HG03520 (cell line): Measurements from ENCODE around the gene DLGAP1.

Source experiments
- ATAC-seq: cut with Tn5 transposase; IDR thresholded peaks from one replicate; pipeline ENCODE4 v1.9.1; 2021; ENCODE audit warnings: mild to moderate bottlenecking, moderate library complexity; ENCODE audit not compliant: unreplicated experiment

DLGAP1 gene

DNA sequence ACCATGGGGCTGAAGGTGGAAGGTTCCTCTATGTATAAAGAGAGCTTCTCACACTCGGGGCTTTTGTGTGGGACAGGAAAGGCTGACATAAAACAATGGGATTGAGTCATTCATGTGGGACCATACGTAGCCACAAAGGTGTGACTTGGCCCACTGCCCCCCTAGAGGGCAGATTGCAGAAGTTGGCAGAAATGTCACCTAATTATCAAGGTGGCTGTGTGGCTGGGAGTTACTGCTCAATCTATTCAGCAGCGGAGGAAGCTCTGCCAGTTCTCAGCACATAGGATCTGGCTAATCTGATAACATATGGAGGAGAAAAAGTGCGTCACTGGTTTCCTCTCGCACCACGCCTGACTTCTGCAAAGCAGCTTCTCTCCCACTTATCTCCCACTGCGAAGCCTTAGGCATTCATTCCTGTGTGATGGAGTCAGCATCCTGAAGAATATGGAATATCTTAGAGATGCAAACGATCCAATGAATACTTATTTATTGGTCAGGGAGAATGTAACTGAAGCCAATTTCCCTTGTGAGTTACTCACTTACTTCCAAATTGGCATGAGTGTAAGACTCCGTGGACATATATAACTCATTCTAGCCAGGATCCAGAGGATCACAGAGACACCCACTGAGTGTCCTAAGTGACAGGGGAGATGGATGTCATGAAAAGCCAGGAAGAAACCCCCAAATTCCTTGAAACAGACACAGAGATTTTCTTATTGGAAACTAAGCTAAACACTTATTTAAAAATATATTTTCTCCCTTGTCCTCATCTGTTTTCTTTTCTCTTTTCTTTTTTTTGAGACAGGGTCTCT is 660.4 kb downstream of the DLGAP1 start:
- ATAC-seq: no peak

DNA sequence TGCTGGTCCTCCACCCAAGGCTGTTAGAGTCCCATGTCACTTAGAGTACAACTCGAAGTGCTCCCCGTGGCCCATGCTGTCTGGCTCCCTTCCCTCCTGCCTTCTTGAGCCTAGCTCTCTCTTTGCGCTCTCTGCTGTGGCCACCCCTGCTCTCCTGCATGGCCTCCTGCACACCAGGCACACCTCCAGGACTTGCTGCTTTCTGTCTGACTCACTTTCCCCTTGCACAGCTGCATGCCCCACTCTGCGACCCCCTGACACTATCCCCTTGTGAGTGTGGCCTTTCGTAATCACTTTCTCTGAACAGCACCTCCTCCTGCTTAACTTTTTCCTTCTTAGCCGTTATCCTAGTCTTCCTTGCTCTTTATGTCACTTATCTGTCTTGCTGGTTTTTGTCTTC is 661.6 kb downstream of the DLGAP1 start:
- no peak for ATAC-seq

- no peak for ATAC-seq
These were observed 662.0 kb downstream of the DLGAP1 start for GRCh38 chr18:3793111-3793510.

- ATAC-seq: no peak
These were observed 662.4 kb downstream of the DLGAP1 start for GRCh38 chr18:3792711-3793110.

DNA sequence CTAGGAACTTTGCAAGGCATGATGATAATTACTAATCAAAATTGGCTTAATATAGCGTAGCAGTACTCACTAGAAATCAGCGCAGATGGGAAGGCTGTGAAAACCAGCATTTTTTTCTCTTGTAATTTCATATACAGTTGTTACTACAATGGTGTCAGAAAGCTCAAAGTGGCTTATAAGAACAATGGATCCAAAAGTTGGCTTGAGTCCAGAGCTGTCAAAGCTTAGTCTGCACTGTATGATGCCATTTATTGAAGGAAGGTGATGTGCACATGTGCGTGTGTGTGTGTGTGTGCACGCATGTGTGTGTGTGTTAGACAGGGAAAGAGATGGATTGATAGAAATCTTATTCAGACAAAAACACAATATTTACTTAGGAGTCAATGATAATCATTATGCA is 663.9 kb downstream of the DLGAP1 start:
- no peak for ATAC-seq

DNA sequence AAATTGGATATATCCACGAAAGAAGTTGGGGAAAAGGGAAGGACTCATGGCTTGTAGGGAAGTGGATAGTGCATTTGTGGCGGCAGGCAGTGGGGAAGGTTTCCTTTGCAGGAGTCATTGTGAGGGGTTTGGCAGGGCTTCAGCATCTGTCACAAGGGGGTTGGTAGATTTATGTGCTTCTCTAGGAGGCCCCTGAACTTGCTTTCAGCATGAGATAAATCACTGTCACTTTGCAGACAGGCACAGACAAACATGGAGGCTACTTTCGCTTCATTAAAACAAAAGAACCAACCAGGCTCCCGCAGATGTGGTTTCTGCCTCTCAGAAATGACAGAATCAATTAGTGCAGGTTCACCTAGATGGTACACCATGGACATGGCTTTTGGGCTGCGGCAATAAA is 664.4 kb downstream of the DLGAP1 start:
- ATAC-seq: no peak

- ATAC-seq: no peak
These were observed 665.6 kb downstream of the DLGAP1 start for GRCh38 chr18:3789525-3789924.

GRCh38 chr18:3784949-3785348 is 670.2 kb downstream of the DLGAP1 start:
- ATAC-seq: no peak

DNA sequence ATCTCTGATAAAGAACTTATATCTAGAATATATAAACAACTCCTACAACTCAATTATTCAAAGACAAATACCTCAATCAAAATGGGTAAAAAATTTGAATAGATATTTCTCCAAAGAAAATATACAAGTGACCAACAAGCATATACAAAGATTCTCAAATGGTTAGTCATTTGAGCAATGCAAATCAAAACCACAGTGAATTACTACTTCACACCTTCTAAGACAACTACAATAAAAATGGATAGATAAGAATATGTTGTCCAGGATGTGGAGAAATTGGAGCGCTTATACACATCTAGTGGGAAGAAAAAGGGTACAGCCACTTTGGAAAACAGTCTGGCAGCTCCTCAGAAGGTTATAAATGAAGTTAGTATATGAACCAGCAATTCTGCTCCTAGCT is 672.2 kb downstream of the DLGAP1 start:
- ATAC-seq: no peak

DNA sequence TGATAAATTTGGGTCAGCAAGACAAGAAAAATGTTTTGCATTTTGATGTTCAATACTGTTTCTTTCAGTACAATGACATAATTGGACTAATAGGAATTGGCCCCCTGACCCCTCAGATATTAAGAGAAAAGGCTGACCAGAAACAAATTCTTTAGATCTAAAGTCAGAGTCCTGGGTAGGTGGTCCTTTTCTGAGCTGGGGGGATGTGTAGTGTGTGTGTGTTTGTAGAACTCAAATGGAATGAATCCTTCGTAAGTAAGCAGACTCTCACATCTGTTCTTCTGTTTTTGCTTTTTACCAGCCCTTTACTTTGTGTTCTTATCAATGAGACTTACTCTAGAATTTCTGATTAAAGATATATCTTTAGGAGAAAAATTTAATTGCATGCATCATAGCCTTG is 677.4 kb downstream of the DLGAP1 start:
- no peak for ATAC-seq

GRCh38 chr18:3777122-3777521 is 678.0 kb downstream of the DLGAP1 start:
- ATAC-seq: no peak

- ATAC-seq: no peak
These were observed 679.1 kb downstream of the DLGAP1 start for GRCh38 chr18:3775996-3776395.

- no peak for ATAC-seq
These were observed 681.8 kb downstream of the DLGAP1 start for GRCh38 chr18:3773303-3773702.

DNA sequence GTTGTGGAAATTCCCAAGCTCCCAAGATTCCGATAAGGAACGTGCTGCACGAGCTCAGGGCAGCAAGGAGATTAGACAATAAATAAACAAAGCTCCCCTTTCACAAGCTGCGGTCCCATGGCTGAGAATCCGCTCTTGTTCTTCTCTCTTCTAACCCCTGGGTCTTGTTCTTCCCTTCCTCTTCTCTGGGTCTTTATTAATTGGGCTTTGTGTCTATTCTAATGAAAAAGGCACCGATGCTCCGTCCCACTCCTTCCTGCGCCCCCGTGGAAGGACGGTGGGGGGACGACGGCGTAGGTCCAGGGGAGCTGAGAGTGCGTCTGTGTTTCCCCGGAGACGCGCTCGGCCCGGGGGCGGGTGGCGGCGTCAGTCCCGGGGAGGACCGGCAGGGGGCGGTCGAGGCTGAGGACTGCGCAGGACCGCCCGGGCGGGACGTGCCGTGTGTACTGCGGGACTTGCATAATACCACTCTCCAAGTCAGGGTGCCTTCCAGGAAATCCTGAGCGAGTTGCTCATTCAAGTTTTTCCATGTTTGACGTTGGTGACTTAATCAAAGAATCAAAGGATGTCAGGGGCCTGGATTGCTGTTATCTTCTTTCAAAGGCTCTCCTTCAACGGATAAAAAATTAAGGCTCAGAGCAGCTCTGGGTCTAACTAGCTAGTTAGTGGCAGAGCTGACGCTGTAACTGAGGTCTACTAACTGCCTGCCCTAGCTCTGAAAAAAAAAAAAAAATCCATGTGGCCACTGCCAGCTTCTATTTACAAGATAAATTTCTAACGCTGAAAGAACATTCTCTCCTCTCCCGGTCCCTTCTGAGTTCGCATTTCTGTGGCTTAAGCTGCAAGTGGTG is 683.8 kb downstream of the DLGAP1 start:
- peak; percentile 98 for ATAC-seq

DNA sequence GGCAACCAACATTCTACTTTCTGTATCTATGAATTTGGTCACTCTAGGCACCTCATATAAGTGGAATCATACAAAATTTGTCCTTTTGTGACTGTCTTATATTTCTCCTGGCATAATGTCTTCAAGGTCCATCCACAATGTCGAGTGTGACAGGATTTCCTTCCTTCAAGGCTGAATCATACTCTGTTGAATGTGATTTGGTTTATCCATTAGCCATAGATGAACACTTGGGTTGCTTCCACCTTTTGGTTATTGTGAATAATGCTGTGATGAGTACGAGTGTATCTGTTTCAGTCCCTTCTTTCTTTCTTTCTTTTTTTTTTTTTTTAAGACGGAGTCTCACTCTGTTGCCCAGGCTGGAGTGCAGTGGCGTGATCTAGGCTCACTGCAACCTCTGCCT is 693.8 kb downstream of the DLGAP1 start:
- ATAC-seq: no peak

DNA sequence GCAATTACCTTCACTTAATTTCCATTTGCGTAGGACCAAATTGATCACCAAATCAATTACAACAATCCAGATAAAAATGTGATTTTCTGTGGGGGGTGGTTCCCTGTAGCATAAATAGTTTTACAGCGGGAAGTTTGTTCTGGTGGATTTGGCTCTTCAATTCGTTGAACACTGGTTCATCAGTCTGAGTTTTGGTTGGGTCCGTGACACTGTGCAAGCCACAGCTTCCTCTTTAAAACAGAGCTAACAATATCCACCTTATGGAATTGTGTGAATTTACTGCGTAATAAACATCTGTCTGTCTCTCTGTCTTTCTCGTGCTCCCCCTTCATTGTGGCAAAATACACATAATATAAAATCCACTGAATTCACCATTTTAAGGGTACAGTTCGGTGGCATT is 694.4 kb downstream of the DLGAP1 start:
- no peak for ATAC-seq

GRCh38 chr18:3759099-3759498 is 696.0 kb downstream of the DLGAP1 start:
- no peak for ATAC-seq

GRCh38 chr18:3758531-3758930 is 696.6 kb downstream of the DLGAP1 start:
- no peak for ATAC-seq

DNA sequence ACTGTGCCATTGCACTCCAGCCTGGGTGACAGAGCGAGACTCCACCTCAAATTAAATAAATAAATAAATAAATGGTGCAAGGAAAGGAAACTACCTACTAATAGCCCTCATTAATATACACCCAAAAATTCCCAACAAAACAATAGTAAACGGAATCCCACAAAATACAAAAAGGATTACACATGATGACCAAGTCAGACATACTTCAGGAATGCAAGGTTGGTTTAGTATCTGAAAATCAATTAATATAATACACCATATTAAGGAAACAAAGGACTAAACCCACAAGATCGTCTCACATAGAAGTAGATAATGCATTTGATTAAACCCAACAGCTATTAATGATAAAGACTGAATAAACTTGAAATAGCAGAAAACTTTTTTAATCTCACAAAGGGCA is 697.7 kb downstream of the DLGAP1 start:
- ATAC-seq: no peak

DNA sequence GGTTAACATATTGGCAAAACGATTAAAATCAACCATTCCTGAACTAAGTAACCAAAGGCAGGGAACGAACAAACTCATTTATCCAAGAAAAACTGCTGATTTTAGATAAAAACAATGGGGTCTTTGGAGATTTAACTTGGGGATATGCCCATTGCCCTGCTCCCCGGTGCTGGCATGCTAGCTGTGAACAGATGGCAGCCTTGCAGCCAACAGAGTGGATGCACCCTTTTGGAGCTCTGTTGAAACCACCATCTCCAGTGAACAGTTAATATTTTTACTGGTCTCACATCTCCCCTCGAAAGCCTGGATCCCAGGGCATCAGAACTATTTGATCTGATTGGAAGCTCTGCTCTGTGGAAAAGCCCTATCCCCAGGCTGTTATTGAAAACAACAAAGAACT is 702.0 kb downstream of the DLGAP1 start:
- ATAC-seq: no peak

DNA sequence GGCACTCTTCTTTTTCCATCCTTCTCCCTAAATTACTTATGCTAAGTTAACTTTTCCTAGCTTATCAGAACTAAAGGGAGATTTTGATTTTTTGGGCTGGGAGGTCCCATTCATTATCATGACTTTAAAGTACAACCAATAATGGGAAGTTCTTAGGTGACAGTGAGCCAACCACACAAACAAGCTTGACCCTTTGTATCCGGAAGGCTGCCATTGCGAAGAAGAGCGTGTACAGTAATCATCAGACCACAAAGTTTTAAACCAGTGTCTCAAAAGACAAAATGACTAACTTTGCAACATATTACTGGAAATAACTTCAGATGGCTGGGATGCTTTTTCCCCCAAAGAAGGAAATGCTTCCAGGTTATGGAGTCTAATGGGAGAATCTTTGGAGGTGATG is 707.0 kb downstream of the DLGAP1 start:
- no peak for ATAC-seq
